Mesodermal cell (in vitro differentiated cells): ENCODE results near the gene IDI2. TPM values are rescaled to one million over a fixed set of nuclear protein-coding genes. Genes with fewer than 3 reads are reported as not detected.
"Not testable (repeated sequence)": the region's sequence is repeated elsewhere in the genome, so short reads cannot be mapped to it uniquely, and the experiment has no call there.

Source experiments
- H3K27ac ChIP-seq: 2 replicates; pipeline ENCODE4 v1.7.0; 2013; ENCODE audit warnings: mild to moderate bottlenecking, low read depth, low read length, moderate library complexity; ENCODE audit not compliant: severe bottlenecking
- H3K36me3 ChIP-seq: 2 replicates; pipeline ENCODE4 v1.7.1; 2013; ENCODE audit warnings: mild to moderate bottlenecking, low read length, moderate library complexity; ENCODE audit not compliant: control insufficient read depth, insufficient read depth
- H3K4me1 ChIP-seq: one replicate; pipeline ENCODE4 v1.7.1; 2013; ENCODE audit warnings: mild to moderate bottlenecking, low read length; ENCODE audit not compliant: insufficient read depth, control insufficient read depth, poor library complexity, severe bottlenecking
- H3K4me3 ChIP-seq: 2 replicates; pipeline ENCODE4 v1.7.0; 2013; ENCODE audit warnings: low read length, control low read depth, mild to moderate bottlenecking; ENCODE audit not compliant: insufficient read depth, poor library complexity, severe bottlenecking; ENCODE audit errors: extremely low read depth
- H3K9me3 ChIP-seq: 2 replicates; pipeline ENCODE4 v1.7.1; 2013; ENCODE audit warnings: mild to moderate bottlenecking, low read length, moderate library complexity; ENCODE audit not compliant: control insufficient read depth
- WGBS, 2 experiments: methylation state at CpG; one replicate each; pipeline ENCODE4 v1.1.5; 2013; ENCODE audit warnings: missing lambda C conversion rate in 2 of 2; ENCODE audit not compliant: insufficient coverage in 2 of 2; 5-methylcytosine and 5-hydroxymethylcytosine counted together
- polyA plus RNA-seq, 2 experiments: library from polyadenylated mRNA; stranded (reverse); fragments of 50-300 nt; gene quantifications; one replicate each; pipeline ENCODE4 v1.2.3, GENCODE V29; 2013

The IDI2 gene
- not detected for polyA plus RNA-seq (2013, experiment 1 of 2)
- polyA plus RNA-seq (2013, experiment 2 of 2) = not detected

DNA sequence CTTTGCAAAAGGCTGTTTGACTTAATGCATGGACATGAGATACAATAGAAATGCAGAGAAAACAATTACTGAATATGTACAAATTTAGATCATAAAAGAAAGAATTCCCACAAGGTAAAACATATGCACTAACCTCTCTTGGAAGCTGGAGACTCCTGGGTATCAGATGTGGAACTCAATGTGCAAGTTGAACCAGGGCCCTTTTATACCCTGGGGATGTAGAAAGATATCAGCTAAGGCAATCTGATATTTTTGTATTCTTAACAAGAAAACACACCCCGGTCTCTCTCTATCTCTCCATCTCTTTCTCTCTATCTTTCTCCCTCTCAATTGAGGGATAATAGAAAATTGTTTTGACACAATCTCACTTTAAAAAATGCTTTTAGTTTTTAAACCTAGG, at the start of gene IDI2:
Gene IDI2 (minus strand): TSS at position 177 of the 400 bp plus-strand sequence. CDS start 1,136 bp downstream, outside the sequence.
- H3K27ac ChIP-seq = no peak within 1 kb of the TSS
- WGBS, 2 experiments = no CpG with 5 or more reads among the region's 1 CpG

DNA sequence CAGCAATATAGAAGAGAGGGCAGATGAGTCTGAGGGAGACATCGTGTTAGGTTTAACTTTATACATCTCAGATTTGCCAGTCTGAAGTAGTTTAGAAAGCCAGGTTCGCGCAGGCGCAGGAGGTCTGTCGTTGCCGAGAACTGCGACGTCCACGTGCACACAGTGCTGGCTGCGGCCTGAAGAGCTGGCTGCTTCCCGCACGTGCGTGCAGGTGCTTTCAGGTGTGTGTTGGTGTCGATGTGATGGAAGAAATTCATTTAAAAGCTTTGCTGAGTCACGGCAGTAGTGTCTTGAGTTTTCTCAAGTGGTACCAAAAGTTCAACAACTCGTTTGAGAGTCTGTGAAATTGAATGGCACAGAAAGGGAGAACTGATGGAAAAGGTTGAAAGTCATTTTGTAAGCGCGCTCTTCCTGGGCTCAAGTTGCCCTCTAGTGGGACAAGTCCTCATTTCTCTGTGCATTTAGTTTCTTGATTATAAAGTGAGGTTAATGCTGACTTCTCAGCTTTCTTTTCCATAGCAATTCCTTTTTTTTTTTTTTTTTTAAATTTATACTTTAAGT, 49.2 kb upstream of the IDI2 start:
- Histone ChIP-seq H3K9me3 (no peaks in the 10 kb centered on the region), H3K36me3 (peaks cover 70% of the 10 kb centered on the region), H3K4me1 (peaks cover 5% of the 10 kb centered on the region), H3K4me3 (no peak overlapping the region), H3K27ac (no peak overlapping the region)
- WGBS, 2 experiments = 92 to 95% methylated on average over 16 to 17 of the region's 18 CpGs

More for the DNA sequence above, at the start of gene IDI2:
- H3K9me3 ChIP-seq = no peaks in the 10 kb centered on the region
- H3K4me1 ChIP-seq = no peaks in the 10 kb centered on the region
- peaks cover under 1% of the 10 kb centered on the region for H3K36me3 ChIP-seq
- no peak within 1 kb of the TSS for H3K4me3 ChIP-seq

- Histone ChIP-seq H3K27ac (no peak overlapping the region), H3K4me3 (no peak overlapping the region), H3K4me1 (peaks cover 5% of the 10 kb centered on the region), H3K36me3 (peaks cover 64% of the 10 kb centered on the region), H3K9me3 (no peaks in the 10 kb centered on the region)
- 94 to 96% methylated on average over 16 to 22 of the region's 24 CpGs for WGBS, 2 experiments
Observed at GRCh38 chr10:1074052-1074747, 48.5 kb upstream of the IDI2 start.

DNA sequence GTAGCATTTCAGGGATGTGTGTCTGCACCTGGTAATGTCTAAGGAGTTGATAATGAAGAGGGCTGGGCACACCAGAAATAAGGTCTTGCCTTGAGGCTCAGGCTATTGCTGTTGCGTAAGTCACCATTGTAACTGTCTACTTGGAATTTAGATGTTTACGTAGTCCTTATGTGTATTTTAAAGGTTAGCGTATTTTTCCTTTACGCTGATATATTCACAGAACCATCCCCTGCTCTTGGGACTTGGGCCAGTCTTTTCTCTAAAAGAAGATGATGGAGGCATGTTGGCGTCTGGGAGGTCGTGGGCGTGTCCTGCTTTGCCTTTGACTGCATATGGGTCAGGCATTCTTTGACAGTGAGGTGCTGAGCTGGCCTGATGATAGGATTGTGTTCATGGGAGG, 45.3 kb upstream of the IDI2 start:
- no peaks in the 10 kb centered on the region for H3K9me3 ChIP-seq
- peaks cover 5% of the 10 kb centered on the region for H3K4me1 ChIP-seq
- WGBS, 2 experiments = 74 to 81% methylated on average over 4 to 7 of the region's 7 CpGs
- H3K4me3 ChIP-seq = no peak overlapping the region
- peaks cover 43% of the 10 kb centered on the region for H3K36me3 ChIP-seq
- H3K27ac ChIP-seq = no peak overlapping the region

DNA sequence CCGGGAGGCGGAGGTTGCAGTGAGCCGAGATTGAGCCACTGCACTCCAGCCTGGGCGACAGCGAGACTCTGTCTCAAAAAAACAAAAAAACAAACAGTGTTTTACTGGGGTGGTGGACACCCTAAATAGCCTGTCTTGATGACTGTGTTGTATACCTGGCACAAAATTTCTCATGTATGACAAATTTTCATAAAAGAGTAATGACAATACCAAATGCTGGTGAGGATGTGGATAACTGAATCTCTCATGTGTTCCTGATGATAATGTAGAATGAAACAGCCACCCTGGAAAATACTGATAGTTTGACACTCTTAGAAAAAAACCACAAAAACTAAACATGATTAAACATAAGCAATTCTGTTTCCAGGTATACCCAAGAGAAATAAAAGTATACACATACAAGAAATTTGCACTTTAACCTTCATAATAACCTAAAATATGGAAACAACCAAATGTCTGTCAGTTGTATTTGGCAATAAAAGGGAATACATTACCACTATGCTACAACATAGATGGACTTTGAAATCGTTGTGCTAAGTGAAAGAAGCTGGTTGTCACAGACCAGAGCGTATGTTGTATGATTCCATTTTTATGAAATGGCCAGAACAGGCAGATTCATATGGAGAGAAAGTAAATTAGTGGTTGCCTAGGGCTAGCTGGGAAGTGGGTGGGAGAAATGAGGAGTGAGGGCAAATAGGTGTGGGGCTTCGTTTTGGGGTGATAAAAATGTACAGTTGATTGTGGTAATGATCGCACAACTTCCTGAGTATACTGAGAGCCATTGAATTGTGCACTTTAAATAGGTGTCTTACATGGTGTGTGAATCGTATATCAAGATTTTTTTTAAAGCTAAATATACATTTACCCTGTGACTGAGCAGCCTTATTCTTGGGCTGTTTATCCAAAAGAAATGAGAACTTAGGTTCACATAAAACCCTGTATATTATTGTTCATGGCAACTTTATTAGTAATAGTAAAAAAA, 43.0 kb upstream of the IDI2 start:
- no peak overlapping the region for H3K27ac ChIP-seq
- 92 to 96% methylated on average over 3 to 4 of the region's 10 CpGs for WGBS, 2 experiments
- no peaks in the 10 kb centered on the region for H3K9me3 ChIP-seq
- H3K4me3 ChIP-seq = no peak overlapping the region
- peaks cover 25% of the 10 kb centered on the region for H3K36me3 ChIP-seq
- peaks cover 5% of the 10 kb centered on the region for H3K4me1 ChIP-seq

DNA sequence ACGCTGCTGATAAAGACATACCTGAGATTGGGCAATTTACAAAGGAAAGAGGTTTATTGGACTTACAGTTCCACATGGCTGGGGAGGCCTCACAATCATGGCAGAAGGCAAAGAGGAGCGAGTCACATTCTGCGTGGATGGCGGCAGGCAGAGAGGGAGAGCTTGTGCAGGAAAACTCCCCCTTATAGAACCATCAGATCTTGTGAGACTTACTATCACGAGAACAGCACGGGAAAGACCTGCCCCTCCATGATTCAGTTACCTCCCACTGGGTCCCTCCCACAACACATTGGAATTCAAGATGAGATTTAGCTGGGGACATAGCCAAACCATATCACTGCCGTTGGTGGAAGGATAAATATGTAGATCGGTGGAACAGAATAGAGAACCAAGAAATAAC, 41.1 kb upstream of the IDI2 start:
- H3K27ac ChIP-seq = not testable (repeated sequence)

DNA sequence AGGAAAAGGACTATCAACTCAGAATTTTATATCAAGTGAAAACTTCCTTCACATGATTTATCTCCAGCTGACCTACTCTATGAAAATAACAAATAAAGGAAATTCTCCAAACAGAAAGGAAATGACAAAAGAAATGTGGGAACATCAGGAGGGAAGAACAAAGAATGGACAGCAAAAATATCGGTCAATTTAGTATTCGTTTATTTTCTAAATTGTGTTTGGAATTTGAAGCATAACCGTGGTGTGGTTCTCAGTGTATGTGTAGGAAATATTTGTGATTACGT, 39.2 kb upstream of the IDI2 start:
- WGBS, 2 experiments = 93 to 98% methylated on average over 4 of the region's 4 CpGs
- peaks cover 12% of the 10 kb centered on the region for H3K4me1 ChIP-seq
- peaks cover 21% of the 10 kb centered on the region for H3K36me3 ChIP-seq
- H3K9me3 ChIP-seq = no peaks in the 10 kb centered on the region
- H3K27ac ChIP-seq = no peak overlapping the region
- no peak overlapping the region for H3K4me3 ChIP-seq

More for the DNA sequence above, 41.1 kb upstream of the IDI2 start:
- H3K9me3 ChIP-seq, H3K4me3 ChIP-seq: not testable (repeated sequence)
- 83 to 100% methylated on average over 2 to 5 of the region's 8 CpGs for WGBS, 2 experiments
- Histone ChIP-seq H3K4me1 (peaks cover 13% of the 10 kb centered on the region), H3K36me3 (peaks cover 18% of the 10 kb centered on the region)

GRCh38 chr10:1063232-1063865, 37.7 kb upstream of the IDI2 start:
- Histone ChIP-seq H3K4me3 (no peak overlapping the region), H3K9me3 (no peaks in the 10 kb centered on the region), H3K4me1 (peaks cover 12% of the 10 kb centered on the region), H3K27ac (no peak overlapping the region), H3K36me3 (peaks cover 22% of the 10 kb centered on the region)
- WGBS, 2 experiments = 72 to 86% methylated on average over 3 of the region's 7 CpGs

GRCh38 chr10:1061930-1062774, 36.5 kb upstream of the IDI2 start:
- Histone ChIP-seq H3K4me1 (peaks cover 12% of the 10 kb centered on the region), H3K36me3 (peaks cover 22% of the 10 kb centered on the region), H3K9me3 (no peaks in the 10 kb centered on the region), H3K4me3 (no peak overlapping the region), H3K27ac (peak overlapping the region; percentile 29)
- 94% methylated on average over 6 of the region's 7 CpGs for WGBS, 2 experiments

- 96 to 97% methylated on average over 8 of the region's 8 CpGs for WGBS, 2 experiments
- Histone ChIP-seq H3K27ac (no peak overlapping the region), H3K4me1 (peaks cover 16% of the 10 kb centered on the region), H3K4me3 (no peak overlapping the region), H3K9me3 (no peaks in the 10 kb centered on the region), H3K36me3 (peaks cover 24% of the 10 kb centered on the region)
Observed at GRCh38 chr10:1059902-1060301, 34.2 kb upstream of the IDI2 start.
